HCT116 (cell line): ENCODE results near the gene RBM20. TPM values are rescaled to one million over a fixed set of nuclear protein-coding genes. Genes with fewer than 3 reads are reported as not detected.

Experiments used
- ATAC-seq: fragments of 200-7000 bp; cut with Tn5 transposase; 2 replicates; pipeline ENCODE4 v1.9.1; 2020; ENCODE audit warnings: mild to moderate bottlenecking, moderate library complexity
- BruUV-seq: library from RNA; stranded (reverse); fragments of 400-500 nt; replicated peaks from 2 replicates; lab custom pipeline; 2021; lab: Mats Ljungman, UMichigan
- CTCF ChIA-PET: fragments of 300-600 bp; sonication (Branson Sonifier 250); formaldehyde crosslinking; loops from one replicate; lab custom pipeline; 2021; ENCODE audit warnings: antibody characterized with exemption; lab: Charles Lee
- POLR2A ChIA-PET: fragments of 300-600, 350-600 bp; sonication (Branson Sonifier 250); formaldehyde crosslinking; loops from one replicate; lab custom pipeline; 2021; ENCODE audit warnings: antibody characterized with exemption; lab: Charles Lee
- RAD21 ChIA-PET, 2 experiments: fragments of 300-600 bp; sonication (Branson Sonifier 250); formaldehyde crosslinking; loops; one replicate each; lab custom pipeline; 2023; ENCODE audit warnings: low total read pairs in 2 of 2; ENCODE audit not compliant: uncharacterized antibody in 2 of 2, unreplicated experiment in 2 of 2, low non-redundant PET in 1 of 2; lab: Charles Lee
- DNase-seq: peaks from one replicate; pipeline ENCODE4 v3.0.0-alpha.2; 2010; ENCODE audit warnings: low read depth, low spot score
- H2AFZ ChIP-seq: fragments of 200-600 bp; shearing (Covaris generic), sonication (generic); 2 replicates; pipeline ENCODE4 v1.6.1; 2017; ENCODE audit warnings: low read depth, mixed run types, mixed read lengths, antibody characterized with exemption, low read length; ENCODE audit not compliant: poor library complexity, severe bottlenecking
- H3K27ac ChIP-seq: 2 replicates; pipeline ENCODE4 v1.5.1; 2012; ENCODE audit warnings: low read depth, low read length
- H3K27me3 ChIP-seq: fragments of 200-600 bp; sonication (generic); 2 replicates; pipeline ENCODE4 v1.6.1; 2016; ENCODE audit warnings: mixed run types, low read length, mixed read lengths; ENCODE audit not compliant: insufficient read depth
- H3K36me3 ChIP-seq, 2 experiments: fragments of 200-500 bp in 1 of 2; fragments of 200-600 bp in 1 of 2; sonication (Bioruptor generic) in 1 of 2; sonication (generic) in 1 of 2; 2 replicates each; pipeline versions ENCODE4 v1.5.1 to v1.6.1; 2014 to 2016; ENCODE audit warnings: low read length in 2 of 2, inconsistent platforms in 1 of 2, mixed read lengths in 1 of 2, mixed run types in 1 of 2; ENCODE audit not compliant: insufficient read depth in 2 of 2, control insufficient read depth in 1 of 2
- H3K4me1 ChIP-seq, 2 experiments: fragments of 200-600 bp in 1 of 2; sonication (generic) in 1 of 2; 2 replicates each; pipeline versions ENCODE4 v1.5.1 to v1.6.1; 2012 to 2017; ENCODE audit warnings: low read length in 2 of 2, inconsistent platforms in 1 of 2, mild to moderate bottlenecking in 1 of 2, mixed read lengths in 1 of 2, mixed run types in 1 of 2, moderate library complexity in 1 of 2; ENCODE audit not compliant: insufficient read depth in 2 of 2, control insufficient read depth in 1 of 2
- H3K4me2 ChIP-seq: fragments of 200-600 bp; sonication (generic); 2 replicates; pipeline ENCODE4 v1.6.1; 2017; ENCODE audit warnings: mixed run types, low read length, mixed read lengths
- H3K4me3 ChIP-seq, 2 experiments: fragments of 200-600 bp in 1 of 2; sonication (generic) in 1 of 2; replicated peaks in 1 of 2; 2 replicates each; pipeline ENCODE4 v1.5.1; 2011 to 2016; ENCODE audit warnings: low read length in 2 of 2, control low read depth in 1 of 2, low read depth in 1 of 2, mild to moderate bottlenecking in 1 of 2, mixed read lengths in 1 of 2, mixed run types in 1 of 2
- H3K79me2 ChIP-seq: fragments of 200-600 bp; sonication (generic); 2 replicates; pipeline ENCODE4 v1.6.1; 2017; ENCODE audit warnings: mild to moderate bottlenecking, mixed run types, low read length, moderate library complexity, mixed read lengths; ENCODE audit not compliant: insufficient read depth
- H3K9ac ChIP-seq: fragments of 200-600 bp; sonication (generic); 2 replicates; pipeline ENCODE4 v1.6.1; 2016; ENCODE audit warnings: low read length, mixed read lengths
- H3K9me2 ChIP-seq: fragments of 200-600 bp; sonication (generic), shearing (Covaris generic); 2 replicates; pipeline ENCODE4 v1.6.1; 2017; ENCODE audit warnings: mixed run types, mild to moderate bottlenecking, moderate library complexity; ENCODE audit not compliant: insufficient read depth
- H3K9me3 ChIP-seq, 2 experiments: fragments of 200-500 bp in 1 of 2; fragments of 200-600 bp in 1 of 2; sonication (Bioruptor generic) in 1 of 2; sonication (generic) in 1 of 2; 2 replicates each; pipeline ENCODE4 v1.6.1; 2014 to 2017; ENCODE audit warnings: low read length in 2 of 2, mixed read lengths in 2 of 2, inconsistent platforms in 1 of 2, low read depth in 1 of 2, mild to moderate bottlenecking in 1 of 2, mixed run types in 1 of 2, moderate library complexity in 1 of 2; ENCODE audit not compliant: control insufficient read depth in 1 of 2, insufficient read depth in 1 of 2
- H4K20me1 ChIP-seq: fragments of 200-600 bp; sonication (generic), shearing (Covaris generic); 2 replicates; pipeline ENCODE4 v1.6.1; 2017; ENCODE audit warnings: mixed run types, mild to moderate bottlenecking, moderate library complexity; ENCODE audit not compliant: insufficient read depth
- ATF3 ChIP-seq: IDR thresholded peaks from 2 replicates; pipeline ENCODE4 v1.6.1; 2012
- EZH2 ChIP-seq: fragments of 200-600 bp; sonication (generic); IDR thresholded peaks from 2 replicates; pipeline ENCODE4 v1.6.1; 2017; ENCODE audit warnings: antibody characterized with exemption, mixed run types
- FOSL1 ChIP-seq: IDR thresholded peaks from 2 replicates; pipeline ENCODE4 v1.6.1; 2012; ENCODE audit warnings: low read depth
- JUND ChIP-seq: IDR thresholded peaks from 2 replicates; pipeline ENCODE4 v1.6.1; 2012
- MAX ChIP-seq: IDR thresholded peaks from 2 replicates; pipeline ENCODE4 v1.6.1; 2012
- POLR2A ChIP-seq: IDR thresholded peaks from 2 replicates; pipeline ENCODE4 v1.7.0; 2011; ENCODE audit warnings: borderline replicate concordance; ENCODE audit not compliant: insufficient read depth, insufficient read length; ENCODE audit errors: extremely low read depth
- REST ChIP-seq: IDR thresholded peaks from 2 replicates; pipeline ENCODE4 v1.6.1; 2012; ENCODE audit warnings: low read depth
- YY1 ChIP-seq: IDR thresholded peaks from 2 replicates; pipeline ENCODE4 v1.6.1; 2011; ENCODE audit warnings: low read length, low read depth, moderate library complexity, mild to moderate bottlenecking; ENCODE audit not compliant: insufficient replicate concordance; ENCODE audit errors: extremely low read depth
- intact Hi-C: fragments of 100-400 bp; cut with micrococcal nuclease; formaldehyde crosslinking; loops from 2 replicates; pipeline ENCODE4 v1.10.0; 2022
- total RNA-seq: library from RNA; stranded (reverse); gene quantifications from one replicate; pipeline ENCODE4 v1.2.1, GENCODE V29; 2021; ENCODE audit not compliant: unreplicated experiment

The RBM20 gene
- total RNA-seq, 1 experiment from 2014 or later = 2.0 TPM

GRCh38 chr10:110750931-110751330, 106.8 kb downstream of the RBM20 start:
- ATAC-seq (no peak), DNase-seq (no peak)
- CTCF ChIA-PET = no interaction called here
- no peaks in the 10 kb centered on the region for H4K20me1 ChIP-seq
- intact Hi-C loops = no loop called here
- RAD21 ChIA-PET = no interaction called here
- no peaks in the 10 kb centered on the region for H3K9me2 ChIP-seq
- no peak for TF ChIP-seq JUND
- TF ChIP-seq MAX = no peak
- H3K4me3 ChIP-seq = no peak overlapping the region
- no peak overlapping the region for H2AFZ ChIP-seq
- H3K79me2 ChIP-seq = no peaks in the 10 kb centered on the region
- BruUV-seq = no TSS peak
- H3K9ac ChIP-seq = no peak overlapping the region
- POLR2A ChIA-PET = no interaction called here
- no peaks in the 10 kb centered on the region for H3K27me3 ChIP-seq
- no peaks in the 10 kb centered on the region for H3K36me3 ChIP-seq
- no peak overlapping the region for H3K4me2 ChIP-seq
- no peak overlapping the region for H3K27ac ChIP-seq
- H3K9me3 ChIP-seq = no peaks in the 10 kb centered on the region
- no peaks in the 10 kb centered on the region for H3K4me1 ChIP-seq

- ChIA-PET CTCF (no interaction called here), RAD21 (no interaction called here)
- intact Hi-C loops = no loop called here
Measured at GRCh38 chr10:110751850-110752249, 107.7 kb downstream of the RBM20 start.

GRCh38 chr10:110753462-110753861, 109.3 kb downstream of the RBM20 start:
- BruUV-seq = no TSS peak
- Histone ChIP-seq H3K9me3 (no peaks in the 10 kb centered on the region), H4K20me1 (no peaks in the 10 kb centered on the region), H3K36me3 (no peaks in the 10 kb centered on the region), H3K4me1 (no peaks in the 10 kb centered on the region), H2AFZ (no peak overlapping the region), H3K27ac (no peak overlapping the region), H3K4me3 (no peak overlapping the region), H3K4me2 (no peak overlapping the region), H3K27me3 (peaks cover 5% of the 10 kb centered on the region; the same call in 1 of the 2 replicates), H3K9ac (no peak overlapping the region), H3K79me2 (no peaks in the 10 kb centered on the region), H3K9me2 (no peaks in the 10 kb centered on the region)
- ChIA-PET CTCF (no interaction called here), RAD21 (no interaction called here), POLR2A (no interaction called here)
- DNase-seq (no peak), ATAC-seq (no peak)
- intact Hi-C loops = no loop called here
- TF ChIP-seq POLR2A = no peak
- no peak for TF ChIP-seq YY1
- TF ChIP-seq EZH2 = no peak
- no peak for TF ChIP-seq FOSL1
- TF ChIP-seq ATF3 = no peak
- no peak for TF ChIP-seq REST

More at GRCh38 chr10:110751850-110752249, 107.7 kb downstream of the RBM20 start:
- Histone ChIP-seq H3K9me3 (no peaks in the 10 kb centered on the region), H3K79me2 (no peaks in the 10 kb centered on the region), H2AFZ (no peak overlapping the region), H3K27me3 (no peaks in the 10 kb centered on the region), H4K20me1 (no peaks in the 10 kb centered on the region), H3K4me3 (no peak overlapping the region), H3K9me2 (no peaks in the 10 kb centered on the region), H3K4me2 (no peak overlapping the region), H3K4me1 (no peaks in the 10 kb centered on the region), H3K36me3 (no peaks in the 10 kb centered on the region), H3K27ac (no peak overlapping the region), H3K9ac (no peak overlapping the region)
- DNase-seq (no peak), ATAC-seq (no peak)
- POLR2A ChIA-PET = no interaction called here
- no peak for TF ChIP-seq EZH2
- BruUV-seq = no TSS peak
